Mesendoderm (in vitro differentiated cells): ENCODE data around the gene VWF.

Experiments
- DNase-seq: peaks from one replicate; pipeline ENCODE4 v3.0.0; 2013
- H2AK5ac ChIP-seq: 2 replicates; pipeline ENCODE4 v1.6.1; 2013; ENCODE audit warnings: low read length, inconsistent platforms
- H2BK120ac ChIP-seq: 2 replicates; pipeline ENCODE4 v1.6.1; 2013; ENCODE audit warnings: low read depth, mild to moderate bottlenecking, low read length, moderate library complexity, mixed read lengths
- H2BK15ac ChIP-seq: replicated peaks from 2 replicates; pipeline ENCODE4 v1.6.1; 2013; ENCODE audit warnings: low read depth, mild to moderate bottlenecking, moderate library complexity
- H2BK5ac ChIP-seq: 2 replicates; pipeline ENCODE4 v1.6.1; 2013; ENCODE audit warnings: low read length, inconsistent platforms
- H3K18ac ChIP-seq: 2 replicates; pipeline ENCODE4 v1.6.1; 2013; ENCODE audit warnings: mild to moderate bottlenecking, low read length, mixed read lengths
- H3K23ac ChIP-seq: one replicate; pipeline ENCODE4 v1.6.1; 2013; ENCODE audit warnings: low read length
- H3K27ac ChIP-seq: 2 replicates; pipeline ENCODE4 v1.5.1; 2013; ENCODE audit warnings: low read depth, mild to moderate bottlenecking, inconsistent platforms, low read length, moderate library complexity
- H3K27me3 ChIP-seq: 2 replicates; pipeline ENCODE4 v1.6.1; 2013; ENCODE audit warnings: low read length, control low read depth, mild to moderate bottlenecking, inconsistent platforms; ENCODE audit not compliant: insufficient read depth, poor library complexity
- H3K36me3 ChIP-seq: 2 replicates; pipeline ENCODE4 v1.6.1; 2013; ENCODE audit warnings: low read length, inconsistent platforms; ENCODE audit not compliant: control insufficient read depth, insufficient read depth
- H3K4ac ChIP-seq: one replicate; pipeline ENCODE4 v1.6.1; 2013; ENCODE audit warnings: low read depth, mild to moderate bottlenecking, low read length, moderate library complexity
- H3K4me1 ChIP-seq: 2 replicates; pipeline ENCODE4 v1.6.1; 2013; ENCODE audit warnings: low read depth, low read length, inconsistent platforms; ENCODE audit not compliant: control insufficient read depth
- H3K4me2 ChIP-seq: 2 replicates; pipeline ENCODE4 v1.6.1; 2013; ENCODE audit warnings: low read length
- H3K4me3 ChIP-seq: 2 replicates; pipeline ENCODE4 v1.5.1; 2013; ENCODE audit warnings: mild to moderate bottlenecking, low read length
- H3K56ac ChIP-seq: one replicate; pipeline ENCODE4 v1.6.1; 2013; ENCODE audit warnings: low read length
- H3K79me1 ChIP-seq: 2 replicates; pipeline ENCODE4 v1.6.1; 2013; ENCODE audit warnings: low read length, inconsistent platforms
- H3K79me2 ChIP-seq: 2 replicates; pipeline ENCODE4 v1.6.1; 2013; ENCODE audit warnings: mild to moderate bottlenecking, low read length; ENCODE audit not compliant: control insufficient read depth, insufficient read depth
- H3K9ac ChIP-seq: 2 replicates; pipeline ENCODE4 v1.6.1; 2013; ENCODE audit warnings: low read length, inconsistent platforms
- H4K5ac ChIP-seq: one replicate; pipeline ENCODE4 v1.6.1; 2013; ENCODE audit warnings: low read length
- H4K8ac ChIP-seq: one replicate; pipeline ENCODE4 v1.6.1; 2013; ENCODE audit warnings: low read depth, mild to moderate bottlenecking, control low read depth, low read length, moderate library complexity
- WGBS: extraction: QIAGEN DNeasy Blood & Tissue Kit; methylation state at CpG from one replicate; pipeline ENCODE4 v1.1.7; 2013; ENCODE audit warnings: low lambda C conversion rate, missing lambda C conversion rate; ENCODE audit not compliant: insufficient coverage; ENCODE audit errors: extremely low coverage; 5-methylcytosine and 5-hydroxymethylcytosine counted together

The VWF gene

DNA sequence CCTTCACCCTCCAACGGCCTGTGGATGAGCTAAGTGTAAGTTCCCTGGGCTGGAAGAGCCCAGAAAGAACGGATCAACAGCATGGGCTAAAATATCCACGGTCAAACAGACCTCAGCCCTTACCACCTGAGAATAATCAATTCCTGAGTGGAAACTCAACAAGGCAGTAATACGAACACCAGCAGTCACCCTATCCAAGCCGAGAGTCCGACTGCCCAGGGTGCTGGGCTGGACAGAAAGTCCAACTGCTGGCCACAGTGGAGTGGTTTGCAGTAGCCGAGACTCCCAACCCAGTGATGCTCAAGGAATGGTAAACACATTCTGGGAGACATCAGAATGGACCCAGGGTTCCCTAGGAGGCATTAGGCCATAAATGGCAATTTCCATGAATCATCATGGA lies 216.2 kb downstream of the VWF start:
- Histone ChIP-seq H3K27me3 (no peaks in the 10 kb centered on the region), H2AK5ac (no peak overlapping the region), H4K5ac (no peak overlapping the region), H2BK5ac (no peak overlapping the region), H3K18ac (no peak overlapping the region), H3K27ac (no peak overlapping the region), H2BK120ac (no peak overlapping the region), H3K36me3 (no peaks in the 10 kb centered on the region), H2BK15ac (no peak overlapping the region), H4K8ac (no peak overlapping the region), H3K4me1 (no peaks in the 10 kb centered on the region), H3K79me1 (no peaks in the 10 kb centered on the region), H3K4me3 (no peak overlapping the region), H3K9ac (no peak overlapping the region), H3K23ac (no peak overlapping the region), H3K4ac (no peak overlapping the region), H3K56ac (no peak overlapping the region), H3K4me2 (no peak overlapping the region), H3K79me2 (no peaks in the 10 kb centered on the region)
- no peak for DNase-seq
- WGBS, result no CpG with 5 or more reads among the region's 7 CpGs

GRCh38 chr12:5907807-5908206 lies 216.7 kb downstream of the VWF start:
- Histone ChIP-seq H3K18ac (no peak overlapping the region), H2AK5ac (no peak overlapping the region), H3K4me3 (no peak overlapping the region), H3K4me2 (no peak overlapping the region), H3K36me3 (no peaks in the 10 kb centered on the region), H3K27me3 (no peaks in the 10 kb centered on the region), H3K23ac (no peak overlapping the region), H3K27ac (no peak overlapping the region), H2BK15ac (no peak overlapping the region), H4K8ac (no peak overlapping the region), H2BK5ac (no peak overlapping the region), H3K56ac (no peak overlapping the region), H2BK120ac (no peak overlapping the region), H3K9ac (no peak overlapping the region), H3K4me1 (no peaks in the 10 kb centered on the region), H3K4ac (no peak overlapping the region), H3K79me2 (no peaks in the 10 kb centered on the region), H3K79me1 (no peaks in the 10 kb centered on the region), H4K5ac (no peak overlapping the region)
- no peak for DNase-seq
- no CpG with 5 or more reads among the region's 10 CpGs for WGBS

DNA sequence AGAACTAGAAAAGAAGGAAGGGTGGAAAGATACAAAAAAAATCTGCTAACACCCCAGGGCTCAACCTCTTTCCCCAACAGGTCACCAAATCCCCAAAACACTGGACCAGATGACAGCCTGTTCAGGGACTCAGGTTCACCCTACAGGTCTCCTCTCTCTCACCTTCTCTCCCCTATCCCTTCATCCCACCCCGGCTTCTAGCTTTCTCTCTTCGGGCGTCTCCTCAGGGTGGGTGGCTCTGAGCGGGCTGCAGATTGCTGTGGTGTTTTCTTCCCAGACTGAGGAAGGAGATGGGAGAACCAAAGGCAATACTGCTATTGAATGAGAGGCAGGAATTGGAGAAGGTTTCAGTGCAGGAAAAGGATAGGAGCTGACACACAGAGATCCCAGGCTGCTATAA lies 218.7 kb downstream of the VWF start:
- no peak overlapping the region for H2BK5ac ChIP-seq
- no peak overlapping the region for H4K5ac ChIP-seq
- no peak overlapping the region for H3K27ac ChIP-seq
- no CpG with 5 or more reads among the region's 4 CpGs for WGBS
- no peak overlapping the region for H3K18ac ChIP-seq
- no peaks in the 10 kb centered on the region for H3K79me2 ChIP-seq
- H3K79me1 ChIP-seq, result no peaks in the 10 kb centered on the region
- no peak for DNase-seq
- H2BK15ac ChIP-seq, result no peak overlapping the region
- H3K4me1 ChIP-seq, result peaks cover 3% of the 10 kb centered on the region
- H3K36me3 ChIP-seq, result no peaks in the 10 kb centered on the region
- no peak overlapping the region for H2BK120ac ChIP-seq
- H3K4me2 ChIP-seq, result no peak overlapping the region
- no peak overlapping the region for H4K8ac ChIP-seq
- no peaks in the 10 kb centered on the region for H3K27me3 ChIP-seq
- no peak overlapping the region for H3K4ac ChIP-seq
- H3K56ac ChIP-seq, result no peak overlapping the region
- H3K4me3 ChIP-seq, result no peak overlapping the region
- H3K9ac ChIP-seq, result no peak overlapping the region
- H3K23ac ChIP-seq, result no peak overlapping the region
- H2AK5ac ChIP-seq, result no peak overlapping the region

GRCh38 chr12:5904969-5905368 lies 219.5 kb downstream of the VWF start:
- WGBS, result no CpG with 5 or more reads among the region's 6 CpGs
- H2BK120ac ChIP-seq, result no peak overlapping the region
- no peak overlapping the region for H3K9ac ChIP-seq
- no peak overlapping the region for H3K27ac ChIP-seq
- H3K23ac ChIP-seq, result no peak overlapping the region
- no peak overlapping the region for H3K56ac ChIP-seq
- H3K4ac ChIP-seq, result no peak overlapping the region
- no peak overlapping the region for H4K8ac ChIP-seq
- H3K79me2 ChIP-seq, result no peaks in the 10 kb centered on the region
- DNase-seq, result no peak
- no peak overlapping the region for H2BK5ac ChIP-seq
- H3K4me1 ChIP-seq, result peaks cover 3% of the 10 kb centered on the region
- no peak overlapping the region for H3K18ac ChIP-seq
- H3K79me1 ChIP-seq, result no peaks in the 10 kb centered on the region
- H4K5ac ChIP-seq, result no peak overlapping the region
- no peak overlapping the region for H2BK15ac ChIP-seq
- H3K36me3 ChIP-seq, result no peaks in the 10 kb centered on the region
- no peak overlapping the region for H2AK5ac ChIP-seq
- H3K4me2 ChIP-seq, result no peak overlapping the region
- H3K4me3 ChIP-seq, result no peak overlapping the region
- H3K27me3 ChIP-seq, result no peaks in the 10 kb centered on the region

GRCh38 chr12:5904441-5904840 lies 220.0 kb downstream of the VWF start:
- Histone ChIP-seq H2BK120ac (no peak overlapping the region), H2BK15ac (no peak overlapping the region), H3K4me2 (no peak overlapping the region), H3K9ac (no peak overlapping the region), H3K27me3 (no peaks in the 10 kb centered on the region), H3K27ac (no peak overlapping the region), H3K18ac (no peak overlapping the region), H3K4me1 (peaks cover 3% of the 10 kb centered on the region), H3K4me3 (no peak overlapping the region), H4K8ac (no peak overlapping the region), H3K79me2 (no peaks in the 10 kb centered on the region), H3K79me1 (no peaks in the 10 kb centered on the region), H4K5ac (no peak overlapping the region), H2BK5ac (no peak overlapping the region), H3K23ac (no peak overlapping the region), H3K4ac (no peak overlapping the region), H3K36me3 (no peaks in the 10 kb centered on the region), H2AK5ac (no peak overlapping the region), H3K56ac (no peak overlapping the region)
- no CpG with 5 or more reads among the region's 11 CpGs for WGBS
- no peak for DNase-seq

DNA sequence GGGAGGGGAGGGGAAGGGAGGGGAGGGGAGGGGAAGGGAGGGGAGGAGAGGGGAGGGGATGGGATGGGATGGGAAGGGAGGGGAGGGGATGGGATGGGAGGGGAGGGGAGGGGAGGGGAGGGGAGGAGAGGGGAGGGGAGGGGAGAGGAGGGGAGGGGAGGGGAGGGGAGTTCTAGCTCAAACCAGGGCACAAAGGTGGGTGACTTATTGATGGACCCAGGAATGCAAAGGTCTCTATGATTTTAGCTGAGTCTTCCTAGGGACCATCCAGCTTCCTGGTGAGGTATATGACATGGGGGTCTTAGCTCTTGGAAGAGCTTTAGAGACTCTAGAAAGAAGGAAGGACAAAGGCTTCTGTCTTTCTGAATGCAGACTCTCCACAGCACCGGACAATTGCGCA lies 221.7 kb downstream of the VWF start:
- no peaks in the 10 kb centered on the region for H3K36me3 ChIP-seq
- no peak overlapping the region for H2AK5ac ChIP-seq
- H3K79me2 ChIP-seq, result no peaks in the 10 kb centered on the region
- H3K9ac ChIP-seq, result no peak overlapping the region
- no peak overlapping the region for H4K8ac ChIP-seq
- no peak overlapping the region for H3K56ac ChIP-seq
- peaks cover 3% of the 10 kb centered on the region for H3K4me1 ChIP-seq
- no peak overlapping the region for H3K4me3 ChIP-seq
- no peak overlapping the region for H2BK120ac ChIP-seq
- WGBS, result no CpG with 5 or more reads among the region's 2 CpGs
- H3K23ac ChIP-seq, result no peak overlapping the region
- DNase-seq, result no peak
- H3K4ac ChIP-seq, result no peak overlapping the region
- no peak overlapping the region for H3K27ac ChIP-seq
- no peak overlapping the region for H2BK15ac ChIP-seq
- H3K27me3 ChIP-seq, result no peaks in the 10 kb centered on the region
- H2BK5ac ChIP-seq, result no peak overlapping the region
- H3K79me1 ChIP-seq, result no peaks in the 10 kb centered on the region
- no peak overlapping the region for H3K4me2 ChIP-seq
- H4K5ac ChIP-seq, result no peak overlapping the region
- no peak overlapping the region for H3K18ac ChIP-seq
